GM21786 (cell line): Measurements from ENCODE around the gene PLCB4.
"Not testable (repeated sequence)": the region's sequence is repeated elsewhere in the genome, so short reads cannot be mapped to it uniquely, and the experiment has no call there.

ENCODE experiments used
- ATAC-seq: cut with Tn5 transposase; IDR thresholded peaks from one replicate; pipeline ENCODE4 v1.9.1; 2021; ENCODE audit not compliant: unreplicated experiment

Gene PLCB4

DNA sequence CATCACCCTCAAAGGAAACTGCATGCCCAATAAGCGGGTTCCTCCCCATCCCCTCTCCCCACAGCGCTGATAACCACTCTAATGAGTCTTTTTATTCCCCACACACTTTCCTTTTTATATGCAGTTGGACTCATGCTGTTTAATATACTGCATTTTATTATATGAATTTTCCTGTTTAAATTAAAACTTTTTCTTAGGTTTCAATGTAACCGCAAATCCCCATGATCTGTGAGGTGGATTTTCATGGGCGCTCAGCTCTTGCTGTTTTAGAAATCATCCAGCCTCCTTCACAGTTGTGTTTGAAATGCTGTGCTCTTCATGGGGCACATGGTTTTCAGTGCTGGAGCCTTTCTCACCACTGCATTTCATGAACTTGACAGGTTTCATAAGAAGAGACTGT, 280.4 kb downstream of the PLCB4 start:
- no peak for ATAC-seq

DNA sequence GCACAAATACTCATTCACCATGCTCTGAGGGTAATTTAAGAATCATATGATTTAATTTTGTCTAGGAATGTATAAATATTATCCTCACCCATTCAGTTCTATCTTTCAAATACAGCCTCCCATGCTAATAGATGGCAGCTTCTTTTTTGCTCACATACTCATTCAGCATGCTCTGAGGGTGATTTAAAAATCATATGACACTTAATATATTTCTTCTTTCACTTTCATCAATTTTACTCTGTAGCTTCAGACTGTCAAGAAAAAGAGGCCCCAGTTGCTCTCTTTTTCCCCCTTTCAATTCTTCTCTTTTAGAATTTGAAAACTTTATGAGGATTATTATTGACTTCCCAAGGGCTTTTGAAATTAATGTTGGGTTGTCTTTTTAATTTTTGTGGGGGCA, 283.9 kb downstream of the PLCB4 start:
- ATAC-seq = no peak

DNA sequence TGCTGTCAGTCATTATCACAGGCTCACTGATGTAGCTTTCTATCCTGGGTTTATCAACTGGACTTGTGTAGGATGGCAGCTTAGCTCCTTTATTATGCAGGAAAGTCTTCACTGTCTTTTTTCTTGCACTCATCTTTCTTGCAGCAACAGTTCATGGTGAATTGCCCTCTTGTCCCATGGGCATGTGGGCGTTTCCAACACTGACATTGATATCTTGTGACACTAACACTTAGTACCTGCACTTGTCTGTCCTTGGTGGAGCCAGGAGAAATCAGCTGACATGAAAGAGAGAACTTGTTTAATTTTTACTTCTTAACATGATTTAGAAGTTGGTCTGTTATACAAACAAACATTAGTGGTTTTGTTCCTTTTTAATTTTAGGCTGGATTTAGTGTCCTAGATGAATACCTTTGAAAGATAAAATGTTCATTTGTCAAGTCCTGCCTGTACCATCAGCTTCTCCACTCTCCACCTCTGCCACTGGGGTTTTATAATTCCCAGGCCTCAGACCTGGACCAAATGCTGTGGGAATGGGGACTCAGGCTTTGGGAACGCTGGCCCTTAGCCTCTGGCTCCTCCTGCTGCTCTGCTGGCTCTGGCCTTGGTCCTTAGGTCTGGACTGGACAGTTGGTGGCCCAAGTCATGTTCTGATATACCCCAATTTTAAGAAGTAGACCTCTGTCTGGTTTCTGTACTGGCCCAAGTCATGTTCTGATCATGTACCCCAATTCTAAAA, 284.5 kb downstream of the PLCB4 start:
- ATAC-seq = no peak

DNA sequence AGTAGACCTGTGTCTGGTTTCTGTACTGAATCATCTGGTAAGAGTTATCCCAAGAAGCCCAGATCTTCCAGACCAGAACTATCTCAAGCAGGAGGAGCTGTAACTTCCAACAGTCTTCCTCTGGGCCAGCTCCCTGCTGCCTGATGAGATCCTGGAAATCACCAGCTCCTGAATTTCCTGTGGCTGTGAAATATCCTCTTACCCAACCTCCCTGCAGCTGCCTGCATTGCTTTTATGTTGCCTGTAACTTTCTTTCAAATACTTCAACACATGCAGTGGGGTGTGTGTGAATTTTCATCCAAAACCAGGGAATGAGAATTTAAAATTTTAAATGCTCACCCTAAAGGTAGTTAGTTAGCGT, 285.0 kb downstream of the PLCB4 start:
- ATAC-seq = no peak

DNA sequence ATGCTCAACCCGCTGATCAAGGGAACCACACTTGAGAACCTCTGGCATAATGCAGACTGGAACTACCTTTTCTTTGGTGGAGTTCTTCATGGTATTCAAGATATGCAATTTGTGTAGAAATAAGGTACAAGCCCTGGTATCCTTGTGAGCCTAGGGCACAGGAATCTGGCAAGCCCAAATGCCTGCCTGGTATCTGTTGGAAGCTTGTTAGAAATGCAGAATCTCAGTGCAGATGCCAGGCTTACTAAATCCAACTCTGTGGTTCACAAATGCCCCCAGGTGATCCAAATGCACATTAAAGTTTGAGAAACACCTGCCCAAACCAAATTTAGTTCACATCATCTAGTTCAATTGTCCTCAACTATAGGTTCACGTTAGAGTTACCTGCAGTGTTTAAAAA, 285.7 kb downstream of the PLCB4 start:
- ATAC-seq = no peak

DNA sequence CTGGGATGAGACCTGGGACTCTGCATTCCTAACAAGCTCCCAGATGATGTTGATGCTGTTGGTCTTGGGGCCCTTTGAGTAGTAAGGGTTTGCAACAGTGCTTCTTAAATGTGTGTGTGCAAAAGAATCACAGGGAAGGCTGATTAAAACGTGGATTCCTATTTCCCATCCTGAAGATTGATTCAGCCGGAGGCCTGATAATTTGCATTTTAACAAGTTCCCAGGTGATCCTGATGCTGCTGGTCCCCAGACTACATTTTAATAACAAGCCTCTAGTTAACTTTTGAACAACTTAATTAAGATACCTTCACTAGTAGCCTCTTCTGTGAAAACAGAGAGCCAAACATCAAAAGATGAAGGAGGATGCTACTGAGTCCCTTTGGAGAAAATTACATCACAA, 289.1 kb downstream of the PLCB4 start:
- ATAC-seq = no peak

DNA sequence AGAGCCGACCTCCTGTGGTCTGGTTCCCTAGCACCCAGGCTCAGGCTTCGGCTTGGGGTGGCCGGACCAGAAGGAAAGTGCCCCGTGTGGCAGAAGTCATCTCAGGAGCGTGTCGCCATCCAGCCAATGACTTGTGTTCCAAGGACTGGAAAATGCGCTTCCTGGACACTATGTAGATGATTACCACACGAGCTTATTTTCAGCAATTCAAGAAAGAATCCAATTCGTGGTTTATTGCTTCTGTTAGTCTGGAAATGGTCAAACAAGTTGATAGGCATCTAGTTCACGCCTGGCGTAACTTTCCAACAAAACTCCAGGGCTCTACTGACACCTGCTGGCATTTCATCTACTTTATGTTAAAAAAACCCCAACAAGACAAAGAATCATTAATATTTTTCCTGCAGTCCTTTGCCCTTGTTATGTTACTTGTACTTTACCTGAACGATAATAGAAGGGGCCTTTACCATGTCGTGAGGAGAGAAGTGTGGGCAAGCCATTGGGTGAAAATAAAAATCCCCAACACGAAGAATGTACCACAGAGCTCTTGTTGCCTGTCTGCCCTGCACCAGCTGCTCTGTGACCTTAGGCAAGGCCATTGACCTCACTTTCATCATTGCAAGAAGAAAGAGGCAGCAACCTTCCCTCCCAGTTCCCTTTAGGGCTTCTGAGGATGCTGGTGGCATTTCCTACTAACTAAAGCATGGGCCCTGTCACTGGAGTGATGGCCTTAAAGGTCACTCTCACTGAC, 290.8 kb downstream of the PLCB4 start:
- no peak for ATAC-seq

DNA sequence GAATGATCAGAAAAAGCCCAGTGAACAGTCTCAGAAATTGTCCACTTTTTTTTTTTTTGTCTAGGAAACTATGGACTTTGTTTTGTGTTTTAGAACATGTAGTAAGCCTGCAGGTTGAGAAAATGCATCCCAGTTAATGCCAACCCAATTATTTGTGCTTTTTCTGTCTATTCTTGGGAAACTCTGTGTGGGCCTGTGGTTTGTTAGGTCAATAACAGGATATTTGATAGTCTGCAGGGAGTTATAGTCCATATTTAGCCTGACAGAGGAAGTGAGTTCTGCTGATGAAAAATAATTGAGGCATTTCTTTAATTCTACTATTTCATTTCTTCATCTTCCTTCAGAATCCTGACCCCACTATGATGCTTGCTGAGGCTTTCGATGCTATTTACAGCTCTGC, 291.5 kb downstream of the PLCB4 start:
- ATAC-seq = no peak

DNA sequence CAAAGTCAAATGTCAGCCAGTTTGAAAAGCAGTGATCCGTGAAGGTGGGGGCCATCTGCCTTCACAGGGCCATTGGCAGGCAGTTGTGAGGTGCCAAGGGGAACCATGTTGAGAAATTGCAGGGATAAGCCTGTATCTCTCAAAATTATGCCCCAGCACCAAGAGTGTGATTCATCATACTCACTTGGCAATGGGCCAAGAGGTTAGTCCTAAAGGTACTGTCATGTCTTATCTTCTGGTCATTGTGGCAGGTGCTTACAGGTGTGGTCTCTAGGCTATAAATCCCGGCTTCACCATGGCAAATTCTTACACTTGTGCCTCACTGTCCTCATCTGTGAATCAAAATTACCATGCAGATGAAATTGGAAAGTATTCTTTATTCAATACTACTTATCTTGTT, 294.8 kb downstream of the PLCB4 start:
- ATAC-seq = no peak

DNA sequence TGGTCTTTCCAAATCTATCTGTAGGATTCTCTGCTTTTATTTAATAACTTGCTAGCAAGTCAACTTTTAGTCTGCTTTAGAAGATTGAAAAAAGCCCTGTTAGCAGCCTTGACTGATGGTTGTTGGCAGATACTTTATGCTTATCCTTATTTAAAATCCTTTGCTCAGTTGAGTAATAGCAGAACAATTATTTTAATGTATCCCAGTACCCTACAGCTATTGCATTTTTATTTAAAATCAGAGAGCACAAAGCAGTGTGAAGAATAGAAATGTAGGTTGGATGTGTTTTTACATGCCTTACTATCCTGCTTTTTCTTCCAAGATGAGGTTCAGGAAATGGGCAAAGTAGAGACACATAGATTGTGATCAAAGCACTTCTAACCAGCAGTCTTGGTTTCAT, 298.4 kb downstream of the PLCB4 start:
- ATAC-seq = no peak

DNA sequence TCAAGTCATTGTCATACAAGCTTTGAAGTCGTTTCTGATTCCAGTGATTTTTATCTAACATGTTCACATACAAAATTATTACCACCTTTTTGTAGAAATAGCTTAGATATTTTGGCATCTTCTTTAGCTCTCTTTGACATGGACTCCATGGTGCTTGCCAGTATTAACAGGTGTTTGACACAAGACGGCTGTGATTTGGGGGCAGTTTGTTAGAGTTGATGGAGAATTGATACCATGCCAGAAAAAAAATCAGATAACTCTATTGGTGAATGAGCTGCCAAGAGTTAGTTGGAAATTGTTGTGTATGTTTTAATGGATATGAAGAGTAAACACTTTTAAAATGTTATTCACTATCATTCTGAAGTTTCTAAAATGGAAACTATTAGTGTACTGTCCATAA, 298.9 kb downstream of the PLCB4 start:
- no peak for ATAC-seq

DNA sequence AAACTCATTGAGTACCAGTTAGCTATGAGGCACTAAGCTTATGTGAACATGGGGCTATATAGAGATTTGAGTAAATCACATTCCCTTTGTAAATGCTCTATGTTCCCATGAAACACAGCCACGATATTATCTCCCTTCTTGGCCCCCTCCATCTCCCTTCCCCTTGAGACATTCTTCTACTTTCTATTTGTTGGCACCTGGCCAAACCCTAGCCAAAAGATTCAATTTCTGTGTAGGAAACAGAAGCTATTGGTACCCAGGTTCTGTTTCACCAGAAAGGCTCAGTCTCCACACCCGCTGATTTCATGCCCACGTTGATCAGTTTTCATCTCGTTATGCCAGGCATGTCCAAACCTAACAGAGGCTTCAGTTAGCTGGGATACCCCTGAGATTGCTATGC, 300.0 kb downstream of the PLCB4 start:
- ATAC-seq = no peak

DNA sequence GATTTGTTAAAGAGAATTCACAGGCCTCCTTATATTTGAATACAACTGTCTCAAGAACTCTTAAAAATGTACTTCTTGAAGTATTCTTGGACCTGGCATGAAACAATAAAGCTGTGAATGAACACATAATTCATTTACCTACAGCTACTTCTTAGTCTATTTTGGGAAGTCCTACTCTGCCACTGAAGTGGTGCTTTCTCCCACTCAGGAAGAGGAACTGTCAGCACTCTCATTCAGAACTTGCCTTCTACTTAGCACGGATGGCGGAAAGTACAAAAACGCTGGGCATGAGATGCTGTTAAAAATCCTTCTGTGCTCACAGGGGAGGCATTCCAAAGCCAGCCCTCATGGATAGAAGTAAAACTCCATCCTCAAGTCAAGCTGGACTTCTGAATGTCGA, 300.7 kb downstream of the PLCB4 start:
- ATAC-seq = no peak

DNA sequence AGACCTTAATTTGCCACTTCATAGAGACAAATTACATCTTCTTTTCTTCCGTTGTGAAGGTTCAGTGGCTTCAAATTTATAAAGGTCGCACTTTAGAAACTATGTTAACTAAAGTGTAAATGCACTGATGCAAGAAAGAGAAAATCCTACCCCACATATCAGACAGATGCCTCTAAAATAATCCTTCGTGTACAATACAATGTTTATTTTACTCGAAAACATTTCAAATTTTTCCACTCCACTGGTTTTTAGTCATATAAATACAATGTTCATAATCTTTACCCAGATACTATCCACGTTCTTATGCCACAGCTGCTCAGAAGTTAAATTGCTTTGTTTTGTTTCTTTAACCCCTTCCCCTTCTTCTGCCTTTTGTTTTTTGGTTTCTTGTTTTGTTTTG, 305.2 kb downstream of the PLCB4 start:
- no peak for ATAC-seq

DNA sequence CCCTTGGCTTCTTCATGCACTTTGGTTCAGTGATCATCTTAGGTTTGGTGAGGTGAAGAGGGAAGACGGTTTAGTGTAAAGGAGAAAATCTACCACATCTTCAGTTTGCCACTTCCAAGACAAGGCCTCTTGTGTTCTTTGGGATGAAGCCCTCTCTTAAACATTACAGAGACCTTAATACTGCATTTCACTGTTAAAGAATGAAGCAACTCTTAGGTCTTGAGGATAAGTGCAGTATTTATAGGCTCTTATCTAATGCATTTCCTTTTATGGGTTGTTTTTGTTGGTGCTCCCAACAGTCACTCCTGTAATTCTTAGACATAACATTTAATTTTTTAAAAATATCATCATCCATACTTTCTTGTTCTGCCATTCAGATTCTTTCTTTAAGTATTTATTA, 305.6 kb downstream of the PLCB4 start:
- ATAC-seq = no peak

DNA sequence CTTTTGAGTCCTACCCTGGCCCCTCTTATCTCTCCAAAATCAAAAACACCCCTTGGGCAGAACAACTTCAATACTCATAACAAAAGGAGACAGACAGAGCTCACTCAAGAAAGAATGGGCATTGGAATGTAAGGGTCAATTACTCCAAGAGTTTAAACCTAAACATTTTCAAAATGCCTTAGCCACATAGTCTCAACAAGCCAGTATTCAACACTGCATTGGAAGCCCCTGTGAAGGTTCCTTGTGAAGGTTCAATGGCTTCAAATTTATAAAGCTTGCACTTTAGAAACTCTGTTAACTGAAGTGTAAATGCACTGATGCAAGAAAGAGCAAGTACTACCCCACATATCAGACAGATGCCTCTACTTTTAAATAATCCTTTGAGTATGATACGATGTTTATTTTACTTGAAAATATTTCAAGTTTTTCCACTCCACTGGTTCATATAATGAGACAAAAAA, 306.4 kb downstream of the PLCB4 start:
- no peak for ATAC-seq

DNA sequence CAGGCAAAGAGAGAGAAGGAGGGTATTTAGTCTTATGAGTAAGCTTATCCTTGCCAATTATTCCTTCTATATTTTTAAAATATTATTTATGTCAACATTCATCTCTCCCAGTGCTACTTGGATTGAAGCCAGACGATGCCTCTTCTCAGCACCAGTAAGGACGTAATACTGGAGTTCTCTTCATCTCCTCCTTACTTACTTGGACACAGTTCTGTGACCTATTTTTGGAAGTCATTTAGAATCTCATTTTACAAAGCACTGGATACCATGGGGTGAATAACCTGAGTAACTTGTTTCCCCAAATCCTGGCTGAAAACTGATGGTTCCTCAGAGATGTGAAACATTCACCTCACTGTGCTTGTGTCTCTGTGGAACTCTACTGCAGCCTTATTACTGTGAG, 308.1 kb downstream of the PLCB4 start:
- no peak for ATAC-seq

DNA sequence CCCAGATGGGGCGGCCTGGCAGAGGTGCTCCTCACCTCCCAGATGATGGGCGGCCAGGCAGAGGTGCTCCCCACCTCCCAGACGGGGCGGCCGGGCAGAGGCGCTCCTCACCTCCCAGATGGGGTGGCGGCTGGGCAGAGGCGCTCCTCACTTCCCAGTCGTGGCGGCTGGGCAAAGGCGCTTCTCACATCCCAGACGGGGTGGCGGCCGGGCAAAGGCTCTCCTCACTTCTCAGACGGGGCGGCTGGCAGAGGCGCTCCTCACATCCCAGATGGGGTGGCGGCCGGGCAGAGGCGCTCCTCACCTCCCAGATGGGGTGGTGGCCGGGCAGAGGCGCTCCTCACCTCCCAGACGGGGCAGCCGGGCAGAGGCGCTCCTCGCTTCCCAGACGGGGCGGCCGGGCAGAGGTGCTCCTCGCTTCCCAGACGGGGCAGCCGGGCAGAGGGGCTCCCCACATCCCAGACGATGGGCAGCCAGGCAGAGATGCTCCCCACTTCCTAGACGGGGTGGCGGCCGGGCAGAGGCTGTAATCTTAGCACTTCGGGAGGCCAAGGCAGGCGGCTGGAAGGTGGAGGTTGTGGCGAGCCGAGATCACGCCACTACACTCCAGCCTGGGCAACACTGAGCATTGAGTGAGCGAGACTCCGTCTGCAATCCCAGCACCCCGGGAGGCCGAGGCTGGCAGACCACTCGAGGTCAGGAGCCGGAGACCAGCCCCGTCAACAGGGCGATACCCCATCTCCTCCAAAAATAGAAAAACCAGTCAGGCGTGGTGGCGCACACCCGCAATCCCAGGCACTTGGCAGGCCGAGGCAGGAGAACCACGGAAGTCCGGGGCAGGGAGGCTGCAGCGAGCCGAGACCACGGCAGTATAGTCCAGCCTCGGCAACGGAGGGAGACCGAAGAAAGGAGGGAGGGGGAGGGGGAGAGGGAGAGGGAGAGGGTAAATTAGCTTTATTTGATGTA, 316.7 kb downstream of the PLCB4 start:
- not testable (repeated sequence) for ATAC-seq

DNA sequence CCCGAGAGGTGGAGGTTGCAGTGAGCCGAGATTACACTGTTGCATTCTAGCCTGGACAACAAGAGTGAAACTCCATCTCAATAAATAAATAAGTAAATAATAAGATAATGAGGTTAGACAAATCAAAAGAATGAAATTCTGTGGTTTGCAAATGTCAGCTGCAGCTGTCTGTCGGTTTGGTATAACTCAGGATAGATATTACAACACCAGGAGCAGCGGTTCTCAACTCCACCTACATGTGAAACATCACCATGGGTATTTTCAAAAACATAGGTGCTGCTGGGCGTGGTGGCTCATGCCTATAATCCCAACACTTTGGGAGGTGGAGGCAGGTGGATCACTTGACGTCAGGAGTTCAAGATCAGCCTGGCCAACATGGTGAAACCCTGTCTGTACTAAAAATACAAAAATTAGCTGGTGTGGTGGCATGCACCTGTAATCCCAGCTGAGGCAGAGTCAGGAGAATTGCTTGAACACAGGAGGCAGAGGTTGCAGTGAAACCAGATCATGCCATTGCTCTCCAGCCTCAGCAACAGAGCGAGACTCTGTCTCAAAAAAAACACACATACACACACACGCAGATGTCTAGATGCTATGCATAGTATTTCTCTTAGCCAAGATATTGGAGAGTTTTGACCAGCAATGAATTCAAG, 319.4 kb downstream of the PLCB4 start:
- ATAC-seq = no peak

DNA sequence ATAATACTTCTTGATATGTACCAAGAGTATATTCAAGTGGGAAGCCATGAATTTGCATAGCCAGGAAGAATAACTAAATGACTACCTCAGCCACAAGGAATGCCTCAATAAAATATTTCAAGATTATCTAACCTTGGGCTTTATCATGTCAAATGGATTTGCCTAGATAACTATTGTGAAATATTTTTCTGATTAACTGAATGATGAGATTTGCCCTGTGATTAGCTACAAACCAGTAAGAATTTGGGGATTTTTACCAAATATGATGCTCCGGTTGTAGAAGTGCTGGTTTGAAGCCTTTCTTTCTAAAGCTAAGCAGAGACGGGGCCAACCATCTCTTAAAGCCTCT, 319.9 kb downstream of the PLCB4 start:
- no peak for ATAC-seq

DNA sequence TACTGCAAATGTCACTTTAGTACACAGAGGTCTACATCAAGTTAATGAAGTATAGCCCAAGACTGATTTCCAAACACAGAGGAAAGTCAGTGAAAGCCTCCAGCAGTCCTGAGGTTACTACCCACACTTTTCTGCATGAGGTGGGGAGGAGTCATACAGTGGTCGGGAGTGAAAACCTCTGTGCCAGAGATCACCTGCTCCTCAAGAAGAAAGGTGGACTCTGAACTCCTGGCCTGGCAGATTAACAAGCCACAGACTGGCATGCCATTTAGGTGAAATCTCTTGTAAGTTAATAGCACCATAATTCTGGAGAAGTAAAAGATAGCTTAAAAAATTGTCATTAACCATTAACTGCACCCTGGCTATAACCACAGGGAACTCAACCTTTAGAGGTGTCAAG, 320.5 kb downstream of the PLCB4 start:
- no peak for ATAC-seq
